Fibroblast of lung (primary cell): ENCODE results near the gene ANKS6. TPM values are rescaled to one million over a fixed set of nuclear protein-coding genes. Genes with fewer than 3 reads are reported as not detected.
A peak's percentile ranks its signal among the peaks of the same experiment; 100 is the strongest.

ENCODE experiments used
- DNase-seq, 2 donors: peaks; one replicate each; pipeline versions ENCODE4 v3.0.0 to v3.0.0-alpha.2; 2010; ENCODE audit warnings: low read depth in 2 of 2
- H2AFZ ChIP-seq: 2 replicates; pipeline ENCODE4 v1.5.1; 2012; ENCODE audit warnings: low read length, control low read depth, inconsistent platforms
- H3K27ac ChIP-seq: 2 replicates; pipeline ENCODE4 v1.5.1; 2011; ENCODE audit warnings: low read length, control low read depth; ENCODE audit not compliant: insufficient read depth
- H3K27me3 ChIP-seq: 2 replicates; pipeline ENCODE4 v1.5.1; 2011; ENCODE audit warnings: mild to moderate bottlenecking, low read length; ENCODE audit not compliant: control insufficient read depth, insufficient read depth
- H3K36me3 ChIP-seq: 2 replicates; pipeline ENCODE4 v1.5.1; 2011; ENCODE audit warnings: low read length; ENCODE audit not compliant: control insufficient read depth, insufficient read depth
- H3K4me1 ChIP-seq: 2 replicates; pipeline ENCODE4 v1.5.1; 2011; ENCODE audit warnings: low read length; ENCODE audit not compliant: control insufficient read depth, insufficient read depth; ENCODE audit errors: extremely low read depth
- H3K4me2 ChIP-seq: 2 replicates; pipeline ENCODE4 v1.5.1; 2011; ENCODE audit warnings: low read length, control low read depth; ENCODE audit not compliant: insufficient read depth; ENCODE audit errors: extremely low read depth
- H3K4me3 ChIP-seq, 4 experiments: fragments of 200-600 bp in 1 of 4; sonication (generic) in 1 of 4; replicated peaks in 1 of 4; 2 replicates each; pipeline ENCODE4 v1.5.1; 2011 to 2016; ENCODE audit warnings: low read length in 4 of 4, low read depth in 3 of 4, mild to moderate bottlenecking in 3 of 4, control low read depth in 2 of 4, inconsistent platforms in 1 of 4, mixed read lengths in 1 of 4; ENCODE audit not compliant: insufficient read depth in 1 of 4; ENCODE audit errors: control extremely low read depth in 1 of 4
- H3K79me2 ChIP-seq: 2 replicates; pipeline ENCODE4 v1.5.1; 2012; ENCODE audit warnings: mild to moderate bottlenecking, low read length, inconsistent platforms; ENCODE audit not compliant: control insufficient read depth, insufficient read depth
- H3K9ac ChIP-seq: 2 replicates; pipeline ENCODE4 v1.5.1; 2011; ENCODE audit warnings: mild to moderate bottlenecking, low read length, control low read depth; ENCODE audit not compliant: insufficient read depth
- H3K9me3 ChIP-seq: 2 replicates; pipeline ENCODE4 v1.5.1; 2012; ENCODE audit warnings: low read depth, low read length; ENCODE audit not compliant: control insufficient read depth, insufficient read depth
- H4K20me1 ChIP-seq: 2 replicates; pipeline ENCODE4 v1.5.1; 2011; ENCODE audit warnings: low read length; ENCODE audit not compliant: control insufficient read depth, insufficient read depth; ENCODE audit errors: extremely low read depth
- CTCF ChIP-seq, 2 donors: IDR thresholded peaks in 1 of 2; conservative IDR thresholded peaks in 1 of 2; 1 replicate in 1 of 2; 2 replicates in 1 of 2; pipeline ENCODE4 v1.5.1; 2011 to 2012; ENCODE audit warnings: low read length in 2 of 2, control low read depth in 1 of 2, inconsistent platforms in 1 of 2, low read depth in 1 of 2, mild to moderate bottlenecking in 1 of 2
- EZH2 ChIP-seq: IDR thresholded peaks from 2 replicates; pipeline ENCODE4 v1.5.1; 2012; ENCODE audit warnings: low read length, control low read depth, mild to moderate bottlenecking; ENCODE audit errors: missing control alignments
- polyA plus RNA-seq, 2 donors: library from polyadenylated mRNA; depleted of rRNA in 1 of 2; stranded (reverse) in 1 of 2; unstranded in 1 of 2; fragments of >200 nt; gene quantifications; 2 replicates each; pipeline ENCODE4 v1.2.1, GENCODE V29; 2011 to 2012; ENCODE audit warnings: missing spikeins in 1 of 2
- total RNA-seq: library from RNA; depleted of rRNA; stranded (reverse); fragments of >200 nt; gene quantifications from 2 replicates; pipeline ENCODE4 v1.2.1, GENCODE V29; 2014

Gene ANKS6
- total and polyA plus RNA-seq, 2 donors (not counting 1 experiment from before 2014, with no cell fraction given) = 7.3 to 9.6 TPM

- TF ChIP-seq EZH2 = no peak
- TF ChIP-seq CTCF (conservative IDR thresholded peaks at IDR 0.05 in 1 of 2, IDR thresholded peaks at IDR 0.05 in 1 of 2; ENCODE audit: low read depth in 1 of 2, low read length in 2 of 2) = no peak
- Histone ChIP-seq H3K27me3 (no peaks in the 10 kb centered on the region), H2AFZ (peak overlapping the region; percentile 65), H3K9me3 (no peaks in the 10 kb centered on the region), H4K20me1 (no peaks in the 10 kb centered on the region), H3K4me1 (peaks cover 4% of the 10 kb centered on the region), H3K36me3 (no peaks in the 10 kb centered on the region), H3K9ac (peak overlapping the region; percentile 65), H3K27ac (no peak overlapping the region), H3K79me2 (peaks cover 9% of the 10 kb centered on the region), H3K4me2 (peak overlapping the region; percentile 95), H3K4me3 (peak overlapping the region; percentile 43 to 77 (median 72))
- no peak for DNase-seq
Observed at GRCh38 chr9:98795970-98796363, 388 bp downstream of the ANKS6 start.

DNA sequence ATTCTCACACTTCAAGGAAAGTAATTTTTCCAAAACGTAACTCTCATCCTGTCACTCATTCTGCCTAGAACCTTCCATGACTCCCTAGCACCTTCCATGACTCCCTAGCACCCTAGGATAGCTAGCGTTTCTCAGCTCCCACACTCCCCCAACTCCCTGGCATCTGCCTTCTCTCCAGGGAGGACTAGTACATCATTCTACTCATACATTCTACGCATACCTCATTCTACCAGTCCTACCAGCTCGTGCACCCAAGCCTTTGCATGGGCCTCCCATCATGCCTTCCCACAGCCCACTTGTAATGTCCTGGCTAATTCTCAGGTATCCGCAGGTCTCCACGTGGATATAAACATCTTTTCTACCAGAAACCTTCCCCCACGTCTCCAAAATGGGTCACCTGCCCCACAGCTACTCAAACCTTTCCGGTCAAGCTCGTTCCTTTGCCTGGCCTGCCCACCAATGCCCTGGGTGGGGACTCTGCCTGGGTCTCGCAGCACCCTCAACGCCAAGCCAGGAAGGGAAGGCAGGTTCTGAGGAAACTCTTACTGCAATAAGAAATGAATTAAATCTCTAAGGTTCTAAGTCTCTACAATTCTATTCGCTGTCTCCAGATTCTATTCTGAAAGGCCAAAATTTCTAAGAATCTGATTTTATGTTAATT, 930 bp downstream of the ANKS6 start:
- no peaks in the 10 kb centered on the region for H3K9me3 ChIP-seq
- H3K9ac ChIP-seq = peak overlapping the region; percentile 65
- peak overlapping the region; percentile 43 to 77 (median 72) for H3K4me3 ChIP-seq
- peaks cover 9% of the 10 kb centered on the region for H3K4me1 ChIP-seq
- H3K4me2 ChIP-seq = peak overlapping the region; percentile 95
- no peaks in the 10 kb centered on the region for H3K36me3 ChIP-seq
- H3K27ac ChIP-seq = no peak overlapping the region
- no peak for DNase-seq
- H2AFZ ChIP-seq = no peak overlapping the region
- TF ChIP-seq CTCF (conservative IDR thresholded peaks at IDR 0.05 in 1 of 2, IDR thresholded peaks at IDR 0.05 in 1 of 2; ENCODE audit: low read depth in 1 of 2, low read length in 2 of 2) (no peak), EZH2 (no peak)
- H3K27me3 ChIP-seq = no peaks in the 10 kb centered on the region
- H3K79me2 ChIP-seq = peaks cover 11% of the 10 kb centered on the region
- no peaks in the 10 kb centered on the region for H4K20me1 ChIP-seq

GRCh38 chr9:98794802-98795201, 1.6 kb downstream of the ANKS6 start:
- Histone ChIP-seq H3K4me3 (no peak overlapping the region), H3K27me3 (no peaks in the 10 kb centered on the region), H3K9ac (no peak overlapping the region), H2AFZ (no peak overlapping the region), H3K79me2 (peaks cover 11% of the 10 kb centered on the region), H4K20me1 (no peaks in the 10 kb centered on the region), H3K36me3 (no peaks in the 10 kb centered on the region), H3K4me1 (peaks cover 9% of the 10 kb centered on the region), H3K4me2 (peak overlapping the region; percentile 95), H3K9me3 (no peaks in the 10 kb centered on the region), H3K27ac (no peak overlapping the region)
- TF ChIP-seq CTCF (conservative IDR thresholded peaks at IDR 0.05 in 1 of 2, IDR thresholded peaks at IDR 0.05 in 1 of 2; ENCODE audit: low read depth in 1 of 2, low read length in 2 of 2) (no peak), EZH2 (no peak)
- DNase-seq = no peak
